ENCODE data around the gene COX19. TPM values are rescaled to one million over a fixed set of nuclear protein-coding genes. Genes with fewer than 3 reads are reported as not detected.

COX19 gene
- total and polyA plus RNA-seq, 2 of the 13 experiments (the other 11 are each of a cell fraction or from before 2014, with no cell fraction given): 11.5 to 21.7 TPM

DNA sequence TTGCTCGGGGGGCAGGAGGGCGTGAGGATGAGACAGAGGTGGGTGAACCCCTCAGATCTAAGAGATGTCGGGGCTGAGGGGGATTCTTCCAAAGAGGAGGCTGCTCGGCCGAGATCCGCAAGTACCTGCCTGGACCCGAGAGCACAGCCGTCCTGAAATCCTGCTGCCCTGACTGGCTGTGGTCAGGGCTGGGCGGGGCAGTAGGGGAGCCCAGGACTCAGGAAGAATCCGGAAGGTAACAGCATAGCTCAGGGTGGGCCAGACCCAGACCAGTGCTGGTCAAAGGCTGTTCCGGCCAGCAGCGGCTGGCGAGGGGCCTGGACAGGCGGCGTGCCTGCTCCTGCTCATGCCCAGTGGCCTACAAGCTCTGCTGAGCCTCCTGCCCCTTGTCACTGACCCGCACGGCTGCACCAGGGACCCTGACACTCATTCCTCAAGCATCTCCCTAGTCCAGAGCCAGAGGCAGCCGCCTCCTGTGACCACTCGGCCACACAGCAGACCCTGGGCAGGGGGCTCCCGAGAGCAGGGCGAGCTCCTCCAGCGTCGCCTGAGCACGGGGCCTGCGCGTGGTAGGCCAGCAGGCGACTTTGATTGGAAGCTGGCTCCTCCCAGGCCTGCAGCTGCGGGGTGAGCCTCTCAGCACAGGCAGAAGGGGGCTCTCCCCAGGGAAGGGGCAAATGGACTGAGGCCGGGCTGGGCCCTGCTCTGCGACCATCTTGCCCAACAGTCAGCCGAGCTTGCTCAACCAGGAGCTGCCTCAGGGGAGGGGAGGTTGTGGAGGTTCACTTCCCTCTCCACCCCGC, 17.7 kb downstream of the COX19 start (continued):
- TF ChIP-seq, protein P1, sequence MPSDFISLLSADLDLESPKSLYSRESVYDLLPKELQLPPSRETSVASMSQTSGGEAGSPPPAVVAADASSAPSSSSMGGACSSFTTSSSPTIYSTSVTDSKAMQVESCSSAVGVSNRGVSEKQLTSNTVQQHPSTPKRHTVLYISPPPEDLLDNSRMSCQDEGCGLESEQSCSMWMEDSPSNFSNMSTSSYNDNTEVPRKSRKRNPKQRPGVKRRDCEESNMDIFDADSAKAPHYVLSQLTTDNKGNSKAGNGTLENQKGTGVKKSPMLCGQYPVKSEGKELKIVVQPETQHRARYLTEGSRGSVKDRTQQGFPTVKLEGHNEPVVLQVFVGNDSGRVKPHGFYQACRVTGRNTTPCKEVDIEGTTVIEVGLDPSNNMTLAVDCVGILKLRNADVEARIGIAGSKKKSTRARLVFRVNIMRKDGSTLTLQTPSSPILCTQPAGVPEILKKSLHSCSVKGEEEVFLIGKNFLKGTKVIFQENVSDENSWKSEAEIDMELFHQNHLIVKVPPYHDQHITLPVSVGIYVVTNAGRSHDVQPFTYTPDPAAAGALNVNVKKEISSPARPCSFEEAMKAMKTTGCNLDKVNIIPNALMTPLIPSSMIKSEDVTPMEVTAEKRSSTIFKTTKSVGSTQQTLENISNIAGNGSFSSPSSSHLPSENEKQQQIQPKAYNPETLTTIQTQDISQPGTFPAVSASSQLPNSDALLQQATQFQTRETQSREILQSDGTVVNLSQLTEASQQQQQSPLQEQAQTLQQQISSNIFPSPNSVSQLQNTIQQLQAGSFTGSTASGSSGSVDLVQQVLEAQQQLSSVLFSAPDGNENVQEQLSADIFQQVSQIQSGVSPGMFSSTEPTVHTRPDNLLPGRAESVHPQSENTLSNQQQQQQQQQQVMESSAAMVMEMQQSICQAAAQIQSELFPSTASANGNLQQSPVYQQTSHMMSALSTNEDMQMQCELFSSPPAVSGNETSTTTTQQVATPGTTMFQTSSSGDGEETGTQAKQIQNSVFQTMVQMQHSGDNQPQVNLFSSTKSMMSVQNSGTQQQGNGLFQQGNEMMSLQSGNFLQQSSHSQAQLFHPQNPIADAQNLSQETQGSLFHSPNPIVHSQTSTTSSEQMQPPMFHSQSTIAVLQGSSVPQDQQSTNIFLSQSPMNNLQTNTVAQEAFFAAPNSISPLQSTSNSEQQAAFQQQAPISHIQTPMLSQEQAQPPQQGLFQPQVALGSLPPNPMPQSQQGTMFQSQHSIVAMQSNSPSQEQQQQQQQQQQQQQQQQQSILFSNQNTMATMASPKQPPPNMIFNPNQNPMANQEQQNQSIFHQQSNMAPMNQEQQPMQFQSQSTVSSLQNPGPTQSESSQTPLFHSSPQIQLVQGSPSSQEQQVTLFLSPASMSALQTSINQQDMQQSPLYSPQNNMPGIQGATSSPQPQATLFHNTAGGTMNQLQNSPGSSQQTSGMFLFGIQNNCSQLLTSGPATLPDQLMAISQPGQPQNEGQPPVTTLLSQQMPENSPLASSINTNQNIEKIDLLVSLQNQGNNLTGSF (CRISPR knock-in tag; IDR thresholded peaks at IDR 0.05): peak; percentile 83; the same call in 1 of the 2 replicates
- peak; percentile 14; the same call in 1 of the 2 replicates for TF ChIP-seq ZNF720 (CRISPR knock-in tag; IDR thresholded peaks at IDR 0.05)
- TF ChIP-seq, protein P2, sequence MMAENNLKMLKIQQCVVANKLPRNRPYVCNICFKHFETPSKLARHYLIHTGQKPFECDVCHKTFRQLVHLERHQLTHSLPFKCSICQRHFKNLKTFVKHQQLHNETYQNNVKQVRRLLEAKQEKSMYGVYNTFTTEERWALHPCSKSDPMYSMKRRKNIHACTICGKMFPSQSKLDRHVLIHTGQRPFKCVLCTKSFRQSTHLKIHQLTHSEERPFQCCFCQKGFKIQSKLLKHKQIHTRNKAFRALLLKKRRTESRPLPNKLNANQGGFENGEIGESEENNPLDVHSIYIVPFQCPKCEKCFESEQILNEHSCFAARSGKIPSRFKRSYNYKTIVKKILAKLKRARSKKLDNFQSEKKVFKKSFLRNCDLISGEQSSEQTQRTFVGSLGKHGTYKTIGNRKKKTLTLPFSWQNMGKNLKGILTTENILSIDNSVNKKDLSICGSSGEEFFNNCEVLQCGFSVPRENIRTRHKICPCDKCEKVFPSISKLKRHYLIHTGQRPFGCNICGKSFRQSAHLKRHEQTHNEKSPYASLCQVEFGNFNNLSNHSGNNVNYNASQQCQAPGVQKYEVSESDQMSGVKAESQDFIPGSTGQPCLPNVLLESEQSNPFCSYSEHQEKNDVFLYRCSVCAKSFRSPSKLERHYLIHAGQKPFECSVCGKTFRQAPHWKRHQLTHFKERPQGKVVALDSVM (CRISPR knock-in tag; IDR thresholded peaks at IDR 0.05): peak; percentile 70
- TF ChIP-seq ZSCAN22 (CRISPR knock-in tag; IDR thresholded peaks at IDR 0.05): no peak
- TF ChIP-seq GABPA (IDR thresholded peaks at IDR 0.05; ENCODE audit: low read depth, low read length): no peak
- TF ChIP-seq GABPA (CRISPR knock-in tag; IDR thresholded peaks at IDR 0.05; ENCODE audit: low read depth): peak; percentile 65; the same call in 1 of the 2 replicates
- peak; percentile 76; the same call in 1 of the 2 replicates for TF ChIP-seq ZNF33B (CRISPR knock-in tag; IDR thresholded peaks at IDR 0.05)
- peak; percentile 97 for TF ChIP-seq ZNF430 (CRISPR knock-in tag; IDR thresholded peaks at IDR 0.05)
- peak; percentile 79; the same call in 1 of the 2 replicates for TF ChIP-seq TP53 (CRISPR knock-in tag; conservative IDR thresholded peaks at IDR 0.05)
- peak; percentile 83; the same call in 1 of the 2 replicates for TF ChIP-seq ARHGAP35 (CRISPR knock-in tag; IDR thresholded peaks at IDR 0.05; ENCODE audit: borderline replicate concordance)
- TF ChIP-seq TOE1 (CRISPR knock-in tag; IDR thresholded peaks at IDR 0.05): no peak
- TF ChIP-seq ZNF773 (CRISPR knock-in tag; IDR thresholded peaks at IDR 0.05; ENCODE audit: borderline replicate concordance): no peak
- TF ChIP-seq ZNF264 (CRISPR knock-in tag; IDR thresholded peaks at IDR 0.05): peak; percentile 72
- TF ChIP-seq ZNF792 (CRISPR knock-in tag; IDR thresholded peaks at IDR 0.05): 0 out of 2 replicates have a peak, but pooled peaks have one; percentile 17
- TF ChIP-seq, protein P3, sequence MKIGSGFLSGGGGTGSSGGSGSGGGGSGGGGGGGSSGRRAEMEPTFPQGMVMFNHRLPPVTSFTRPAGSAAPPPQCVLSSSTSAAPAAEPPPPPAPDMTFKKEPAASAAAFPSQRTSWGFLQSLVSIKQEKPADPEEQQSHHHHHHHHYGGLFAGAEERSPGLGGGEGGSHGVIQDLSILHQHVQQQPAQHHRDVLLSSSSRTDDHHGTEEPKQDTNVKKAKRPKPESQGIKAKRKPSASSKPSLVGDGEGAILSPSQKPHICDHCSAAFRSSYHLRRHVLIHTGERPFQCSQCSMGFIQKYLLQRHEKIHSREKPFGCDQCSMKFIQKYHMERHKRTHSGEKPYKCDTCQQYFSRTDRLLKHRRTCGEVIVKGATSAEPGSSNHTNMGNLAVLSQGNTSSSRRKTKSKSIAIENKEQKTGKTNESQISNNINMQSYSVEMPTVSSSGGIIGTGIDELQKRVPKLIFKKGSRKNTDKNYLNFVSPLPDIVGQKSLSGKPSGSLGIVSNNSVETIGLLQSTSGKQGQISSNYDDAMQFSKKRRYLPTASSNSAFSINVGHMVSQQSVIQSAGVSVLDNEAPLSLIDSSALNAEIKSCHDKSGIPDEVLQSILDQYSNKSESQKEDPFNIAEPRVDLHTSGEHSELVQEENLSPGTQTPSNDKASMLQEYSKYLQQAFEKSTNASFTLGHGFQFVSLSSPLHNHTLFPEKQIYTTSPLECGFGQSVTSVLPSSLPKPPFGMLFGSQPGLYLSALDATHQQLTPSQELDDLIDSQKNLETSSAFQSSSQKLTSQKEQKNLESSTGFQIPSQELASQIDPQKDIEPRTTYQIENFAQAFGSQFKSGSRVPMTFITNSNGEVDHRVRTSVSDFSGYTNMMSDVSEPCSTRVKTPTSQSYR (CRISPR knock-in tag; IDR thresholded peaks at IDR 0.05; ENCODE audit: borderline replicate concordance): peak; percentile 41; the same call in 1 of the 2 replicates
- TF ChIP-seq, protein P4, sequence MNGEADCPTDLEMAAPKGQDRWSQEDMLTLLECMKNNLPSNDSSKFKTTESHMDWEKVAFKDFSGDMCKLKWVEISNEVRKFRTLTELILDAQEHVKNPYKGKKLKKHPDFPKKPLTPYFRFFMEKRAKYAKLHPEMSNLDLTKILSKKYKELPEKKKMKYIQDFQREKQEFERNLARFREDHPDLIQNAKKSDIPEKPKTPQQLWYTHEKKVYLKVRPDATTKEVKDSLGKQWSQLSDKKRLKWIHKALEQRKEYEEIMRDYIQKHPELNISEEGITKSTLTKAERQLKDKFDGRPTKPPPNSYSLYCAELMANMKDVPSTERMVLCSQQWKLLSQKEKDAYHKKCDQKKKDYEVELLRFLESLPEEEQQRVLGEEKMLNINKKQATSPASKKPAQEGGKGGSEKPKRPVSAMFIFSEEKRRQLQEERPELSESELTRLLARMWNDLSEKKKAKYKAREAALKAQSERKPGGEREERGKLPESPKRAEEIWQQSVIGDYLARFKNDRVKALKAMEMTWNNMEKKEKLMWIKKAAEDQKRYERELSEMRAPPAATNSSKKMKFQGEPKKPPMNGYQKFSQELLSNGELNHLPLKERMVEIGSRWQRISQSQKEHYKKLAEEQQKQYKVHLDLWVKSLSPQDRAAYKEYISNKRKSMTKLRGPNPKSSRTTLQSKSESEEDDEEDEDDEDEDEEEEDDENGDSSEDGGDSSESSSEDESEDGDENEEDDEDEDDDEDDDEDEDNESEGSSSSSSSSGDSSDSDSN (CRISPR knock-in tag; IDR thresholded peaks at IDR 0.05): peak; percentile 97
